ENCODE data around the gene YWHAG.
"Not testable (repeated sequence)": the region's sequence is repeated elsewhere in the genome, so short reads cannot be mapped to it uniquely, and the experiment has no call there.

Gene YWHAG

DNA sequence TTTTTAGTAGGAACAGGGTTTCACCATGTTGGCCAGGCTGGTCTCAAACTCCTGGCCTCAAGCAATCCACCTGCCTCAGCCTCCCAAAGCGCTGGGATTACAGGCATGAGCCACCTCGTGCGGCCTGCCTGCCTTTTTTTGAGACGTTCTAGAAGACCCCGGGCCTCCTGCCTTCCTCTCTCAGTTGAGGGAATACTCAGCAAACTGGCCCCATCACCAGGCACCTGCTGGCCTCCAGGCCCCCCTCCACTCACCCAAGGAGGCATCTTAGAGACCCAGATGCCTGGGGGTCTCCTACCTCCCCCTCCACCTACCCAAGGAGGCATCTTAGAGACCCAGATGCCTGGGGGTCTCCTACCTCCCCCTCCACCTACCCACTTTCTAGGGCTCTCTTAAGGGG is 65.9 kb downstream of the YWHAG start:
- DNase-seq: not testable (repeated sequence)

DNA sequence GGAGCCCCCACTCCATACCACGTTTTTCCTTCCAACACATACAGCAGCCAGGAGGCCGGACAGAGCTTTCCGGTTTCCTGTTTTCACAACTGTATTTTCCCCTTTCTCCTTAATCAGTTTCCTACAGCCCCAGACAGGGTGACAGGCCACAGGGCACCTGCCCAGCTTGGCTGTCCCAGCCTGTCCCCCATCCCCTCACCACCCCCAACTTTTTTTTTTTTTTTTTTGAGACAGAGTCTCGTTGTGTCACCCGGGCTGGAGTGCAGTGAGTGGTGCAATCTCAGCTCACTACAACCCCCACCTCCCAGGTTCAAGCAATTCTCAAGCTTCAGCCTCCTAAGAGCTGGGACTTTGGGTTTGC is 66.6 kb downstream of the YWHAG start:
- no peak for DNase-seq

DNA sequence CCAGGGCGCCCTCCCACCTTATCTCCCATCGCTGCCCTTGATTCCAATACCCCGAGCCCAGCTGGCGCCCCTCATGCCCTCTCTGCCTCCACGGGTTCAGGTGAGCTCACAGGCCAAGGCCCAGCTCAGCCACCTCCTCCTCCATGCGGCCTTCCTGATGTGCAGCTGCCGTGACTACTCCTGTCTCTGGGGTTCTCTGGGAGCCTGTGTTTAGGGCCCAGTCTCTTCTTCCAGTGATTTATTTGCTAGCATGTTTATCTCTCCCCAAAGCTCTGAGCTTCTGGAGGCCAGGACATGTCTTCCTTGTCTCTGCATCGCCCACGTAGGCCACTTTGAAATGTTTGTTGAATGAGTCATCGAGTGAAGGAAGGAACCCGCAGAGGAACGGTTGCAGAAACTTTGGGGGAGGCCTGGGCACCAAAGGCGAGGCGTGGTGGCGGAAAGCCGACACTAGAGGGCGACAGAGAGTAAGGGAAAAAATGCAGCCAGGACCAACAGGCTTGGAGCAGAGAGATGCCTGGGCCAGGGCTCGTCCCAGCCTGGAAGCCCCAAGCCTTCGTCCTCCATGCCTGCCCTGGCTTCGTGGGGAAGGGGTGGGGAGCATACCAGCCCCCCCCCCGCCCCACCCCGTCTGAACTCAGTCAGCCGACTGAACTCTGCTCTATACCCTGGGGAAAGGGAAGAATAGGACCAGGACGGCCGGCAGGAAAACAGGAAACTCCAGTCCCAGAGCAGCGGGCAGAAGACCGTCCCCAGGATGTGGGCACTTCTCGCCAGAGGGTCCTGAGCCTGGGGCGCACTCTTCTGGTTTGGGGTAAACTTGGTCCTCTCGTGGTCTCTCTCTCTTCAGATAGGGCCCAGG is 67.2 kb downstream of the YWHAG start:
- DNase-seq: peak; percentile 83

DNA sequence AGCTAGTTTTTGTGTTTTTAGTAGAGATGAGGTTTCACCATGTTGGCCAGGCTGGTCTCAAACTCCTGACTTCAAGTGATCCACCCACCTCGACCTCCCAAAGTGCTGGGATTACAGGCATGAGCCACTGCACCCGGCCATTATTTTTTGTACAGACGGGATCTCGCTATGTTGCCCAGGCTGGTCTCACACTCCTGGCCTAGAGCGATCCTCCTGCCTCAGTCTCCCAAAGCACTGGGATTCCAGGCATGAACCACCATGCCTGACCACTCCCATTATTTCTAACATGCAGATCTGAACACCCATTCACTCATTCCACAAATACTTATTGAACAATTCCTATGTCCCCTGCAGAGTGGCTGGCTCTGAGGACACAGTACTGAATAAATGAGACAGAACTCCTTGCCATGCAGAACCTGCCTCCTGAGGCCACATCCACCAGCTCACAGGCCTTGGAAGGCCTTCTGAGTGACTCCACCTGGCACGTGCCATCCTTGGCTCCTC is 67.9 kb downstream of the YWHAG start:
- DNase-seq: not testable (repeated sequence)

DNA sequence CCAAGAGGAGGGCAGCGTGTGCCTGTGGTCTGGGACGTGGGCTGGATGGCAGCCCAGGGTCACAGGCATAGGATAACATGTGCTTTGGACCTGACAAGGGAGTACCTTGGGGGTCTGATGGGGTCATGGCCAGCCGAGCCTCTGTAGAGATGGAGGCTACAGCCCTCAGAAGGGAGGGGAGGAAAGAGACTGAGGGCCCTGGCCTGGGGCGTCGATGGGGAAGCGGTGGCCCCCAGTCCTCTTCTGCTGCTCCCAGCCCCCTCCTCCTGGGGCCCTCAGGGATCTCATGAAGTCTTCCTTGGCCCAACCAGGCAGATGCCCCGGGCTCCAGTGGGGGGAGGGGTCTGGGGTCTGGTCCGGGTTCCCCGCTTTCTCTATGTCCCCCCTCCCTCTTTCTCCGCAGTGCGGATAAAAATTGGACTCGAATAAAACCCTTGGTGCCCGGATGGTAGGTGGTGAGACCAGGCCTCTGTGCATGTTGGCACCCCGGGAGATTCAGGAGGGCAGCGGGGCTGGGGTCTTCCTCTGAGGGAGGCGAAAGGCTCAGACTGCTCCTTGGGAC is 71.9 kb downstream of the YWHAG start:
- DNase-seq: no peak

DNA sequence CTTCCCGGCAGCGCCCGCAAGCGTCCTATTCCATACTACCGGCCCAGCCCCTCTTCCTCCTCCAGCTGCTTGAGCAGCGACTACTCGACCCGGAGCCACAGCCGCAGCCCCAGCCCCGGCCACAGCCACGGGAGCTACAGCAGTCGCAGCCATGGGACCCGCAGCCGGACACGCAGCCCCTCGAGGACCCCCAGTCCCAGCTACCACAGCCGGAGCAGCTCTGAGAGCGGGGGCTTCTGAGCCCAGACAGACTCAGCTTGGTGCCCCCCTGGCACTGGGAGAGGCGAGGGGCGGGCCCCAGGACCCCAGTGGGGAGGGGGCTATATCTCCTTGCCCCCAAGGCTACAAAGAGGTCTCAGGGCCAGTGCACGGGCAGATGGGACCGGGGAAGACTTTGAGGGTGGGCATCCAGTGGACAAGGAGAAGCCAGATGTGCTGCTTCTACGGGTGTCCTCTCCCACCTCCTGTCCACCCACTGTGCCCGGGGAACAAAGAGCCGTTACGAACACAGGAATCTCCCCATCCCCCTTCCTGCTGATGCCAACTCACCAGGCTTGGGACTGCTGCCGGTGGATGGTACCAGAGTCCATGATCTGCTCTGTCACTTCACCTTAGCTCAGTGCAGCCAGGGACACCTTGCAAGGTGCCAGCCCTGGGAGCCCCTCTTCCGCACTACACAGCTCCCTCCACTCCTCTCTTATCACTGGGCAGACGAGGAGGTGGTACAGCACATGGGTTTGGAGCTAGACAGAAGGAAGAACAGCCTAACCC is 73.0 kb downstream of the YWHAG start:
- DNase-seq: no peak

DNA sequence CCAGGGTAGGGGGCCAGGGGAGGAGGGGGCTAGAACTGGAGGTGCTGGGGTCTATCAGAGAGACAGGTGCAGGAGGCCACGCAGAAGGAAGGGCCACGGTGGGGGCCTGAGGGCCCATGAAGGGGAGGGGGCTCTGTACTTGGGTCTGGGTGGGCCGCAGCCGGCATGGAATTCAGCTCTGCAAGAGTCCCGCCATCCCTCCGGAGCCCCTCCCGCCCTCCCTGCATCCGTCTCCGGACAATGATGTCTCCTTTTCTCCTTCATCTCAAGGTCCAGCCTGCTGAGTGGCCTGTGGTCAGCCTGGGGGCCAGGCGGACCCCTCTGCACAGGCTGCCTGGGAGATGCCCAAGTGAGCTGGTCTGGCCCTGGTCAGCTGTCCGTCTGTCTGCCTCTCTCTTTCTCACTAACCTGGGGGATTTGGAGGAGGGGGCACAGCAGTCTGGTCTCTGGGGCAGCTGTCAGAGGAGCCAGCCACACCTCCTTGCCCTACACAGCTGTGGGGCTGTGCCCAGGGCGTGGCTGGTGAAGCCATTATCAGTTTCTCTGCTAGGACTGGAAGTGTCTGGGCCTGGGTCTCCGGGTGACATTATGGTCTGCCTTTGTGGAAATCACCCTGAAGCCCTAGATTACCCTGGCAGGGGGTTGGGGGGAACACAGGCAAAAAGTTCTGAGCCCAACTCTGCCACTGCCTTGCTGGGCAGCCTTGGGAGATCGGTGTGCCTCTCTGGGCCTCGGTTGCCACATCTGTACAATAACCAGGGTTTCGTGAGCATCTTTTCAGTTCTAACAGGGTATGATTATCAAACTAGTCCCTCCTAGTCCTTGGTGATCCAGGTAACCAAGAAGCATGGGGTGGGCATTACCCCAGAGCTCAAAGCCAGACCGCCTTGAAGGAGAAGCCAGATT is 75.3 kb downstream of the YWHAG start:
- DNase-seq: no peak

DNA sequence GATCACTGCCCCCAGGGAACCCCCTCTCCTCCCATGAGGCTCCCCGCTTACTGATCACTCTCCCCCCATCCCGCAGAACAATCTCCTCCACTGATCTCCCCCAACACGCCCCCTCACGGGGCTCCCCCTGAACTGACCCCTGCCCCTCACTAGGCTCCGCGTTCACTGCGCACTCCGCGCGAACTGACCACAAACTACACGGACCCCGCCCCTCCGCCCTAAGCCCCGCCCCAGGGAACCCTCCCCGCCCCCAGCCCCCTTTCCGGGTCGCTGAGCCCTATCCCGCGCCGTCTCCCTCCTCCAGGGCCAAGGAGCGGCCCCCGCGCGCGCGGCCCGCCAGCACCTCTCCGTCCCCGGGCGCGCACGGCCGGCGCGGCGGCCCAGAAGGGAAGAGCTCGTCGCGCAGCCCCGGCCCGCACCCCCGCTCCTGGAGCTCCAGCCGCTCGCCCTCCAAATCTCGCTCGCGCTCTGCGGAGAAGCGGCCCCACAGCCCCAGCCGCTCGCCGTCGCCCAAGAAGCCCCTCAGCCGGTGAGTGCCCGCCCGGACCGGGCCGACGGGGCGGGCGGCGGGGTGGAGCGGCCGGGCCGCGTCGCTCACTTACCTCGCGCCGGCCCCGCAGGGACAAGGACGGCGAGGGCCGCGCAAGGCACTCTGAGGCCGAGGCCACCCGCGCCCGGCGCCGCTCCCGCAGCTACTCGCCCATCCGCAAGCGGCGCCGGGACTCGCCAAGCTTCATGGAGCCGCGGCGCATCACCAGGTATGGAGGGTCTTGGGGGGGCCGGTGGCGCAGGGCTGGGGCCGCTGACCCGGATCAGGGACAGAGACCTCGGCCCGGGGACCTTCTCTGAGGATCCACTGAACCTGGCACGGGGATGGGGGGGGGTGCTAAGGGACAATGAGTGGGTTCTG is 76.2 kb downstream of the YWHAG start:
- no peak for DNase-seq

DNA sequence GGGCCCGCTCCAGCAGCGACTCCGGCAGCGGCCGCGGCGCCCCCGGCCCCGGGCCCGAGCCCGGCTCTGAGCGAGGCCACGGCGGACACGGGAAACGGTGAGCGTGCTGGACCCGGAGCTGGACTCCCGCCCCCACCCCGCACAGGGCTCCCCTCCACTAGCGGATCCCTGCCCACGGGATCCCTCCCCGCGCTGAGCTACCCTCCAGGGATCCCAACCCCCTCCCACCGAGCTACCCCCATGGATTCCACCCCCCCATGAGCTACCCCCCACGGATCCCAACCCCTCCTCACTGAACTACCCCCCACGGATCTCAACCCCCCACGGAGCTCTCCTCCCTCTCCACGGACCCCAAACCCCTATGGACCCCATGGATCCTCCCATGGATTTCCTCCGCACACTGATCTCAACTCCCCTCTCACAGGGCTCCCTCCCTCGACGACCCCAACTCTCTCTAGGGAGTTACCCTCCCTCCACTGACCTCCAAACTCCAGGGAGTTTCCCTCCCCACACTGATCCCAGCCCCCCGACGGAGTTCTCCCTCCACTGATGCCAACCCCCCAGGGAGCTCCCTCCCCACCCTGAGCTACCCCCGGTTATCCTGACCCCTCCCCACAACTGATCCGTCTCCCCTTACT is 77.0 kb downstream of the YWHAG start:
- DNase-seq: no peak

DNA sequence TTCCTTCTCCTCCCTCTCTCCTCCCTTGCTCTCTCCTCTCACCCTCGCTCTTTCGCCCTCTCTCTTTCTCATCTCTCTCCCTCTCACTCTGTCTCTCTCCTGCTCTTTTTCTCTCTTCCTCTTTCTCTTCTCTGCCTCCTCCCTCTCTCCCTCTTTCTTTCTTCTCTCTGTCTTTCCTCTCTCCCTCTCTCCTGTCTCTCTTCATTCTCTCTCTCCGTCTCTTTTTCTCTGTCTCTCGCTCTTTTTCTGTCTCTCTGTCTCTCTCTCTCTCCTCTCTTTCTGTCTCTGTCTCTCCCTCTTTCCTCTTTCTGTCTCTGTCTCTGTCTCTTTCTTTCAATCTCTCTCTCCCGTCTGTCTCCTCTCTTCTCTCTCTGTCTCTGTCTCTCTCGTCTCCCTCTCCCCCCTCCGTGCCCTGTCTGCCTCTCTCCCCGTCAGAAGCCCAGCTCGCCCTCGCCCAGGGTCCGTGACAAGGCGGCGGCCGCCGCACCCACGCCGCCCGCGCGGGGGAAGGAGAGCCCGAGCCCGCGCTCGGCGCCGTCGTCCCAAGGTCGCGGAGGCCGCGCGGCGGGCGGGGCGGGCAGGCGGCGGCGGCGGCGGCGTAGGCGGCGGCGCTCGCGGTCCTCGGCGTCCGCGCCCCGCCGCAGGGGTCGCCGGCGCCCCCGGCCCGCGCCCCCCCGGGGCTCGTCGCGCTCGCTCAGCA is 77.6 kb downstream of the YWHAG start:
- DNase-seq: no peak

DNA sequence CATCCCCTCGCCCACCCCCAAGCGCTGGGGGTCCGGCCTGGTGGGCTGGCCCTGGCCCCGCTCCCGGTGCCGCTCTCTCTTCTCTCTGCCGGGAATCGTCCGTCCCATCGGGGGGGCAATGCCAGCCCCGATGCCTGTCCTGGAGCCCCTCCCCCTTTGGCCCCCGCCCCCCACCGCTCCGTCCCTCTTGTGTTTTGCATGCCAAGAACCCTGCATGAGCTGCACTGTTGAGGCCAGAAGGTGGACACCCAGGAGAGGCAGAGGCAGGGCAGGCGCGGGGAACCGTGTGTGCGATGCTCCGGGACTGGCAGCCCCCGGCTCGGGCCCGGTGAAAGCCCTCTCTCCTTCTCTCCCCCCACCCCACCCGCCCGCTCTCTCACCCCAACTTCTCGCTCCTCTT is 78.4 kb downstream of the YWHAG start:
- DNase-seq: no peak

DNA sequence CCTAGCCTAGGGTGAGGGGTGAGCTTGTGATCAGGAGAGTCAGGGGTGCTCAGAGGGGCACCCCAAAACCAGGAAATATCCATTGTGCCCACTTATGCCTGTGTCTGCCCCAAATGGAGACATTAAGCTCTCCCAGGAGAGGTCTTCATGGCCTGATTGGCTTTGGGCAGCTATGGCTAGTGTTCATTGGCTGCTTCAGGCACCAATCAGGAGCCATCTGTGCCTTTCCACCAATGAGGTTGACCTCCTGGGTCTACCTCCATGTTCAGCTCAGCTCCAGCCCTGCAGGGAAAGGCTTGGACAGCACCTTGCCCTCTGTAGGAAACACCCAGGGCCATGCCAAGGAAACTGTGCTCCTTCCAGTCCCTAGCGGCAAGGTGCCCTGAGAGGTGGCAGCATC is 80.3 kb downstream of the YWHAG start:
- no peak for DNase-seq
